ENCODE measurements around the gene ANAPC15.
A peak's percentile ranks its signal among the peaks of the same experiment; 100 is the strongest.

ANAPC15 gene

GRCh38 chr11:72124046-72124445 lies 11.6 kb upstream of the ANAPC15 start:
- no peak for DNase-seq

- no peak for DNase-seq
Measured at GRCh38 chr11:72123117-72123653, 10.7 kb upstream of the ANAPC15 start.

- no peak for DNase-seq
Measured at GRCh38 chr11:72122607-72123006, 10.1 kb upstream of the ANAPC15 start.

GRCh38 chr11:72120930-72121329 lies 8.4 kb upstream of the ANAPC15 start:
- no peak for DNase-seq

- DNase-seq = no peak
Measured at GRCh38 chr11:72119198-72119597, 6.7 kb upstream of the ANAPC15 start.

GRCh38 chr11:72116019-72116755 lies 3.7 kb upstream of the ANAPC15 start:
- DNase-seq = no peak

- DNase-seq = no peak
Measured at GRCh38 chr11:72114570-72114969, 2.1 kb upstream of the ANAPC15 start.

- DNase-seq = no peak
Measured at GRCh38 chr11:72112978-72113808, 698 bp upstream of the ANAPC15 start.

- no peak for DNase-seq
Measured at GRCh38 chr11:72111300-72112142, 974 bp downstream of the ANAPC15 start.

- DNase-seq = no peak
Measured at GRCh38 chr11:72105888-72106287, 6.6 kb downstream of the ANAPC15 start, which contains the start of gene TOMT. TOMT (plus strand) TSS chr11:72105924; CDS start chr11:72105952, 28 bp downstream.

GRCh38 chr11:72103754-72104167 lies 8.7 kb downstream of the ANAPC15 start:
- no peak for DNase-seq

GRCh38 chr11:72102946-72103753 lies 9.3 kb downstream of the ANAPC15 start, which contains the start of gene LAMTOR1:
LAMTOR1 (minus strand) TSS chr11:72103297; CDS start chr11:72103224, 73 bp downstream.
- peak; percentile 98 for DNase-seq

- no peak for DNase-seq
Measured at GRCh38 chr11:72102631-72102945, 9.9 kb downstream of the ANAPC15 start.

GRCh38 chr11:72102162-72102561 lies 10.3 kb downstream of the ANAPC15 start:
- no peak for DNase-seq

- no peak for DNase-seq
Measured at GRCh38 chr11:72100462-72100861, 12.0 kb downstream of the ANAPC15 start.

GRCh38 chr11:72100009-72100408 lies 12.5 kb downstream of the ANAPC15 start:
- DNase-seq = no peak

- DNase-seq = no peak
Measured at GRCh38 chr11:72098741-72099140, 13.8 kb downstream of the ANAPC15 start.

- DNase-seq = peak; percentile 13 to 55
Measured at GRCh38 chr11:72091292-72091691, 21.2 kb downstream of the ANAPC15 start.

GRCh38 chr11:72088076-72088808 lies 24.3 kb downstream of the ANAPC15 start:
- DNase-seq = no peak

GRCh38 chr11:72085621-72086351 lies 26.7 kb downstream of the ANAPC15 start:
- no peak for DNase-seq

GRCh38 chr11:72084965-72085364 lies 27.5 kb downstream of the ANAPC15 start:
- no peak for DNase-seq
